ENCODE results near the gene SLC13A4.

Gene SLC13A4

GRCh38 chr7:135755351-135755753 is 27.4 kb upstream of the SLC13A4 start:
- CTCF ChIA-PET: no interaction called here
- POLR2A ChIA-PET (ENCODE audit: low non-redundant PET): no interaction called here
- TF ChIP-seq, protein P1, sequence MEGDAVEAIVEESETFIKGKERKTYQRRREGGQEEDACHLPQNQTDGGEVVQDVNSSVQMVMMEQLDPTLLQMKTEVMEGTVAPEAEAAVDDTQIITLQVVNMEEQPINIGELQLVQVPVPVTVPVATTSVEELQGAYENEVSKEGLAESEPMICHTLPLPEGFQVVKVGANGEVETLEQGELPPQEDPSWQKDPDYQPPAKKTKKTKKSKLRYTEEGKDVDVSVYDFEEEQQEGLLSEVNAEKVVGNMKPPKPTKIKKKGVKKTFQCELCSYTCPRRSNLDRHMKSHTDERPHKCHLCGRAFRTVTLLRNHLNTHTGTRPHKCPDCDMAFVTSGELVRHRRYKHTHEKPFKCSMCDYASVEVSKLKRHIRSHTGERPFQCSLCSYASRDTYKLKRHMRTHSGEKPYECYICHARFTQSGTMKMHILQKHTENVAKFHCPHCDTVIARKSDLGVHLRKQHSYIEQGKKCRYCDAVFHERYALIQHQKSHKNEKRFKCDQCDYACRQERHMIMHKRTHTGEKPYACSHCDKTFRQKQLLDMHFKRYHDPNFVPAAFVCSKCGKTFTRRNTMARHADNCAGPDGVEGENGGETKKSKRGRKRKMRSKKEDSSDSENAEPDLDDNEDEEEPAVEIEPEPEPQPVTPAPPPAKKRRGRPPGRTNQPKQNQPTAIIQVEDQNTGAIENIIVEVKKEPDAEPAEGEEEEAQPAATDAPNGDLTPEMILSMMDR (conservative IDR thresholded peaks at IDR 0.05; ENCODE audit: low read depth): no peak
- DNase-seq (ENCODE audit: low spot score): no peak
- no peak overlapping the region for H3K27ac ChIP-seq

DNA sequence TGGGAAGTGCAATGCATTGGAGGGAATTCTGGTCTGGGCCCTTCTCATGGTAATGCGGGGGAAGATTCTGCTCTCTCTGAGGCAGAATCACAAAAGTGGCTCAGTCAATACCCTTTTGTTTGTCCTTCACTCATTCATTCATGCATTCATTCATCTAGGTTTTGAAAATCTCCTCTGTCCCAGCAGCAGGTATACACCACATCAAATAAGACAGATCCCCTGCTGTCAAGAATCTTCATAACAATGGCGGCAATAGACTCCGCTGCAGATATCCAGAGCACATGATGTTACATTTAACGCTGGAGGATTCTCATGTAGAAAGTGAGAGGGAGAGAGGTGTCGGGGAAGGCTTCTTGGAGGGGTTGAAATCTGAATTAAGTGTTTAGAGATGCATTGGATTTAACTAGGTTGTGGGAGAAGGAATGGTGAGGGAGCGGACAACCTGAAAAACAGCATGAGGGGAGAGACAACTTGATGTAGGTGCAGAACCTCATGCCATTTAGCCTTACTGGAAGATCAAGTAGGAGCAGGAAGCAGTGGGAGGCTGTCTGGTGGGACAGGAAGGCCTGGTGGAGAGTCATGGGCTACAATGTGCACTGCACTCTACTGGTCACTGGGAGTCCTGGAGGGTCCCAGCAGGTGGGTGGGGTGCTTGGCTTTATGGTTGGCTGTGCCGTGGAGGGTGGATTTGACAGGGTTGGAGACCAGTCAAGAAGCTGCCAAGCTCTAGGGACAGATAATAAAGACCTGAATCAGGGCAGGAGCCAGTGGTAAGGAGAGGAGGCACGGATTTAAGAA is 25.8 kb upstream of the SLC13A4 start:
- DNase-seq (ENCODE audit: low spot score): no peak
- CTCF ChIA-PET: no interaction called here
- POLR2A ChIA-PET (ENCODE audit: low non-redundant PET): no interaction called here
- no peak overlapping the region for H3K27ac ChIP-seq
- TF ChIP-seq, protein P1 (conservative IDR thresholded peaks at IDR 0.05; ENCODE audit: low read depth): no peak

DNA sequence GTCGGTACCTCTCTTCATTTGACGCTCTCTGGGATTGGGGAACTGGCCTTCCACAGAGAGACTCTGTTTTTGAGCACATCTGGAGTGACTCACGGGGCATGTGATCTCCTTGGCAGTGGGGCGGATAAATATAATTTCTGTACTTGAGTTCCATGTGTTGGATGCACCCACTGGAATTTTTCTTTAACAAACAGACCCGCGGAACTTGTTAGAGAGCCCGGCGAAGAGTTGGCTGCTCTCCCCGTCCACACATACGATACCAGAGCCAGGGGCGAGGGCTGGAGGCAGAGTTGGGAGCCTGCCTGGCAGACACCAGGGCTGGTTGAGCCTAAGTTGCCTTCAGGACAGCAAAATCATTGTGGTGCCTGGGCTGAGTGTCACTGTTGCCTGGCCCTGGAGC is 20.8 kb upstream of the SLC13A4 start, which contains the start of gene FAM180A:
Gene FAM180A (minus strand): TSS at position 44 of the 400 bp plus-strand sequence. CDS start 233 bp downstream, outside the sequence.
- no peak for DNase-seq (ENCODE audit: low spot score)
- CTCF ChIA-PET: no interaction called here
- H3K27ac ChIP-seq: peak within 1 kb of the TSS; percentile 63
- POLR2A ChIA-PET (ENCODE audit: low non-redundant PET): no interaction called here
- TF ChIP-seq, protein P1 (conservative IDR thresholded peaks at IDR 0.05; ENCODE audit: low read depth): no peak

- DNase-seq (ENCODE audit: low spot score): no peak
- H3K27ac ChIP-seq: no peak overlapping the region
- ChIA-PET CTCF (no interaction called here), POLR2A (ENCODE audit: low non-redundant PET) (no interaction called here)
- TF ChIP-seq, protein P1 (conservative IDR thresholded peaks at IDR 0.05; ENCODE audit: low read depth): no peak
These were observed 19.4 kb upstream of the SLC13A4 start for GRCh38 chr7:135747366-135747765.

GRCh38 chr7:135745703-135746312 is 17.8 kb upstream of the SLC13A4 start:
- H3K27ac ChIP-seq: peak overlapping the region; percentile 93
- TF ChIP-seq, protein P1 (conservative IDR thresholded peaks at IDR 0.05; ENCODE audit: low read depth): no peak
- ChIA-PET CTCF (interaction anchor here (0.5 kb wide), 1 partner anchor 888 kb away, joined by 3 read pairs; no protein-coding TSS in a partner anchor), POLR2A (ENCODE audit: low non-redundant PET) (no interaction called here)
- DNase-seq (ENCODE audit: low spot score): peak; percentile 83

- H3K27ac ChIP-seq: peak overlapping the region; percentile 93
- POLR2A ChIA-PET (ENCODE audit: low non-redundant PET): interaction anchor here (0.6 kb wide), 1 partner anchor 63 kb away, joined by 4 read pairs; no protein-coding TSS in a partner anchor
- peak; percentile 67 for DNase-seq (ENCODE audit: low spot score)
These were observed 17.1 kb upstream of the SLC13A4 start for GRCh38 chr7:135744938-135745702.

More at GRCh38 chr7:135744938-135745702, 17.1 kb upstream of the SLC13A4 start:
- CTCF ChIA-PET: interaction anchor here (0.5 kb wide), 2 partner anchors 238 to 889 kb away, joined by 3 to 4 read pairs; no protein-coding TSS in a partner anchor
- TF ChIP-seq, protein P1 (conservative IDR thresholded peaks at IDR 0.05; ENCODE audit: low read depth): no peak

Data from RWPE1 (cell line).